Transverse colon (tissue), 4 donors: Measurements from ENCODE around the gene CAPRIN1.

Source experiments
- CTCF ChIP-seq, 5 experiments: fragments of 200-600 bp in 3 of 5; fragments of 450-650 bp in 2 of 5; sonication (generic) in 3 of 5; IDR thresholded peaks; 1 replicate in 2 of 5; 2 replicates in 3 of 5; pipeline ENCODE4 v1.5.1; 2016 to 2017; ENCODE audit warnings: antibody characterized with exemption in 5 of 5, inconsistent platforms in 3 of 5, mild to moderate bottlenecking in 2 of 5, moderate library complexity in 1 of 5
- POLR2AphosphoS5 ChIP-seq, 3 donors: sonication (generic); formaldehyde crosslinking; IDR thresholded peaks; one replicate each; pipeline ENCODE4 v1.6.1; 2016; ENCODE audit warnings: antibody characterized with exemption in 3 of 3

- no peak for TF ChIP-seq POLR2AphosphoS5 (IDR thresholded peaks at IDR 0.05)
- no peak for TF ChIP-seq CTCF (IDR thresholded peaks at IDR 0.05)
Measured at GRCh38 chr11:34132261-34132965, 80.9 kb downstream of the CAPRIN1 start.
